Skeletal muscle tissue (tissue), 4 donors: ENCODE measurements around the gene RNF145. TPM values are rescaled to one million over a fixed set of nuclear protein-coding genes. Genes with fewer than 3 reads are reported as not detected.

Experiments
- H3K27ac ChIP-seq: one replicate; pipeline ENCODE4 v1.7.0; 2013; ENCODE audit warnings: mild to moderate bottlenecking, low read depth, low read length, inconsistent platforms
- H3K27me3 ChIP-seq, 3 donors: one replicate each; pipeline ENCODE4 v1.7.0; 2013; ENCODE audit warnings: low read length in 3 of 3; ENCODE audit not compliant: control insufficient read depth in 3 of 3, insufficient read depth in 3 of 3
- H3K36me3 ChIP-seq, 3 donors: one replicate each; pipeline ENCODE4 v1.7.0; 2013; ENCODE audit warnings: low read length in 3 of 3; ENCODE audit not compliant: control insufficient read depth in 3 of 3, insufficient read depth in 3 of 3
- H3K4me1 ChIP-seq, 3 donors: one replicate each; pipeline ENCODE4 v1.7.0; 2013; ENCODE audit warnings: low read length in 3 of 3, mild to moderate bottlenecking in 3 of 3; ENCODE audit not compliant: control insufficient read depth in 3 of 3, insufficient read depth in 3 of 3
- H3K4me3 ChIP-seq, 3 donors: one replicate each; pipeline ENCODE4 v1.7.0; 2013; ENCODE audit warnings: low read length in 3 of 3
- H3K9ac ChIP-seq, 3 donors: one replicate each; pipeline ENCODE4 v1.7.0; 2013; ENCODE audit warnings: low read length in 3 of 3, mild to moderate bottlenecking in 3 of 3, moderate library complexity in 2 of 3, low read depth in 1 of 3
- H3K9me3 ChIP-seq, 3 donors: one replicate each; pipeline ENCODE4 v1.7.0; 2013; ENCODE audit warnings: low read length in 3 of 3; ENCODE audit not compliant: control insufficient read depth in 3 of 3
- total RNA-seq: library from RNA; depleted of rRNA; stranded (reverse); fragments of >200 nt; gene quantifications from one replicate; pipeline ENCODE4 v1.2.3, GENCODE V29; 2014
- donor health status: Osteomylitis.

RNF145 gene
- total RNA-seq, 1 donor from 2014 or later, result 44.9 TPM

- no peak overlapping the region for H3K9ac ChIP-seq
- peaks cover 2 to 3% (median 3%) of the 10 kb centered on the region in 3 donors for H3K36me3 ChIP-seq
- H3K4me3 ChIP-seq, result no peak overlapping the region
- no peaks in the 10 kb centered on the region for H3K27me3 ChIP-seq
- H3K9me3 ChIP-seq, result no peaks in the 10 kb centered on the region
- peaks cover 0 to 3% (median 0%) of the 10 kb centered on the region in 3 donors for H3K4me1 ChIP-seq
- no peak overlapping the region for H3K27ac ChIP-seq
Measured at GRCh38 chr5:159183247-159183646, 26.1 kb downstream of the RNF145 start.

- Histone ChIP-seq H3K27ac (no peak overlapping the region), H3K27me3 (no peaks in the 10 kb centered on the region), H3K9me3 (no peaks in the 10 kb centered on the region), H3K4me1 (peaks cover 0 to 3% (median 0%) of the 10 kb centered on the region in 3 donors), H3K36me3 (peaks cover 2 to 3% (median 2%) of the 10 kb centered on the region in 3 donors), H3K9ac (no peak overlapping the region), H3K4me3 (no peak overlapping the region)
Measured at GRCh38 chr5:159182691-159183090, 26.7 kb downstream of the RNF145 start.

- no peaks in the 10 kb centered on the region for H3K9me3 ChIP-seq
- peaks cover 0 to 3% (median 2%) of the 10 kb centered on the region in 3 donors for H3K36me3 ChIP-seq
- H3K9ac ChIP-seq, result no peak overlapping the region
- peaks cover 0 to 3% (median 0%) of the 10 kb centered on the region in 3 donors for H3K4me1 ChIP-seq
- no peak overlapping the region for H3K4me3 ChIP-seq
- no peak overlapping the region for H3K27ac ChIP-seq
- no peaks in the 10 kb centered on the region for H3K27me3 ChIP-seq
Measured at GRCh38 chr5:159181651-159182050, 27.7 kb downstream of the RNF145 start.

- Histone ChIP-seq H3K36me3 (peaks cover 0 to 4% (median 3%) of the 10 kb centered on the region in 3 donors), H3K4me1 (peaks cover 0 to 3% (median 1%) of the 10 kb centered on the region in 3 donors), H3K27me3 (no peaks in the 10 kb centered on the region), H3K4me3 (no peak overlapping the region), H3K9ac (no peak overlapping the region), H3K9me3 (no peaks in the 10 kb centered on the region), H3K27ac (no peak overlapping the region)
Measured at GRCh38 chr5:159181152-159181551, 28.2 kb downstream of the RNF145 start.

- no peaks in the 10 kb centered on the region for H3K9me3 ChIP-seq
- peaks cover 3 to 13% (median 6%) of the 10 kb centered on the region in 3 donors for H3K4me1 ChIP-seq
- peaks cover 0 to 4% (median 3%) of the 10 kb centered on the region in 3 donors for H3K36me3 ChIP-seq
- no peak overlapping the region for H3K4me3 ChIP-seq
- H3K27ac ChIP-seq, result no peak overlapping the region
- H3K9ac ChIP-seq, result no peak overlapping the region
- no peaks in the 10 kb centered on the region for H3K27me3 ChIP-seq
Measured at GRCh38 chr5:159179529-159180305, 29.6 kb downstream of the RNF145 start.

GRCh38 chr5:159178978-159179377, 30.4 kb downstream of the RNF145 start:
- H3K4me3 ChIP-seq, result no peak overlapping the region
- no peaks in the 10 kb centered on the region for H3K9me3 ChIP-seq
- H3K27ac ChIP-seq, result no peak overlapping the region
- H3K36me3 ChIP-seq, result peaks cover 0 to 4% (median 3%) of the 10 kb centered on the region in 3 donors
- H3K9ac ChIP-seq, result no peak overlapping the region
- H3K27me3 ChIP-seq, result no peaks in the 10 kb centered on the region
- H3K4me1 ChIP-seq, result peaks cover 6 to 20% (median 8%) of the 10 kb centered on the region in 3 donors

GRCh38 chr5:159175547-159175946, 33.8 kb downstream of the RNF145 start:
- no peak overlapping the region for H3K27ac ChIP-seq
- H3K4me1 ChIP-seq, result peaks cover 6 to 20% (median 8%) of the 10 kb centered on the region in 3 donors
- H3K9me3 ChIP-seq, result no peaks in the 10 kb centered on the region
- peaks cover 0 to 3% (median 2%) of the 10 kb centered on the region in 3 donors for H3K36me3 ChIP-seq
- no peak overlapping the region for H3K9ac ChIP-seq
- H3K4me3 ChIP-seq, result no peak overlapping the region
- H3K27me3 ChIP-seq, result no peaks in the 10 kb centered on the region

GRCh38 chr5:159174511-159175168, 34.7 kb downstream of the RNF145 start:
- Histone ChIP-seq H3K4me1 (peaks cover 3 to 20% (median 8%) of the 10 kb centered on the region in 3 donors), H3K27ac (no peak overlapping the region), H3K36me3 (peaks cover 0 to 2% (median 2%) of the 10 kb centered on the region in 3 donors), H3K4me3 (no peak overlapping the region), H3K27me3 (no peaks in the 10 kb centered on the region), H3K9me3 (no peaks in the 10 kb centered on the region), H3K9ac (no peak overlapping the region)

GRCh38 chr5:159171274-159171673, 38.1 kb downstream of the RNF145 start:
- H3K27ac ChIP-seq, result no peak overlapping the region
- no peak overlapping the region for H3K9ac ChIP-seq
- H3K4me1 ChIP-seq, result peaks cover 3 to 20% (median 8%) of the 10 kb centered on the region in 3 donors
- H3K4me3 ChIP-seq, result no peak overlapping the region
- no peaks in the 10 kb centered on the region for H3K27me3 ChIP-seq
- peaks cover 0 to 4% (median 2%) of the 10 kb centered on the region in 3 donors for H3K36me3 ChIP-seq
- H3K9me3 ChIP-seq, result no peaks in the 10 kb centered on the region

GRCh38 chr5:159170021-159170420, 39.3 kb downstream of the RNF145 start:
- Histone ChIP-seq H3K36me3 (peaks cover 0 to 4% (median 0%) of the 10 kb centered on the region in 3 donors), H3K9ac (no peak overlapping the region), H3K27ac (no peak overlapping the region), H3K9me3 (no peaks in the 10 kb centered on the region), H3K4me3 (no peak overlapping the region), H3K27me3 (no peaks in the 10 kb centered on the region), H3K4me1 (peaks cover 0 to 10% (median 8%) of the 10 kb centered on the region in 3 donors)
